ENCODE data around the gene SBF2.

DNA sequence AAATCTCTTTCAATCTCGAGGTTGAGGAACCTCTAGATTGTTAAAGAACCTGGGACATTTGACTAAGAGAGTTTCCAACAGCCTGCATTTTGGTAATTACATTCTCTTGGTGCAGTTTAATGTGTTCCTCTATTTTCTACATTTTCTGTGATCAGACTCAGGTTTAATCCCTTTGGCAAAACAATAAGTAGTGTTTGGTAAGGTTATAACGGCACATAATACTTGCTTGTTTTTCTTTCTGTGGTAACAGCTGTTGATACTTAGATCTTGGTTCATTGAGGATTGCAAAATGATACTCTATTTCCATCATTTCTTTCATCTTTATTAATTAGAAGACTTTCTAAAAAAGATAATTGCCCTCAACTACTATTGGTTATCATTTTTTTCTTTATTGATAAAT lies 271.3 kb downstream of the SBF2 start:
- no peak for TF ChIP-seq CTCF (IDR thresholded peaks at IDR 0.05)
- no peak for TF ChIP-seq EZH2 (IDR thresholded peaks at IDR 0.05; ENCODE audit: borderline replicate concordance, insufficient read depth, low read depth, low read length, poor library complexity, severe bottlenecking)

Measured in B cell (primary cell).